Measurements from ENCODE around the gene CEP295NL. TPM values are rescaled to one million over a fixed set of nuclear protein-coding genes. Genes with fewer than 3 reads are reported as not detected.
"Not testable (repeated sequence)": the region's sequence is repeated elsewhere in the genome, so short reads cannot be mapped to it uniquely, and the experiment has no call there.

The CEP295NL gene
- total RNA-seq, 3 donors from 2014 or later (not counting 1 experiment from before 2014, with no cell fraction given), result 0.52 to 2.7 (median 2.1) TPM

GRCh38 chr17:78878871-78879527, 24.0 kb downstream of the CEP295NL start:
- Histone ChIP-seq H3K36me3 (ENCODE audit: control insufficient read depth, insufficient read depth, low read length) (no peaks in the 10 kb centered on the region), H3K4me1 (ENCODE audit: control insufficient read depth, insufficient read depth, low read length) (peaks cover 38% of the 10 kb centered on the region), H3K27me3 (ENCODE audit: control insufficient read depth, insufficient read depth, low read length) (no peaks in the 10 kb centered on the region), H3K4me3 (ENCODE audit: low read length) (no peak overlapping the region), H3K27ac (ENCODE audit: low read length) (peak overlapping the region; percentile 35), H3K9me3 (ENCODE audit: control insufficient read depth, insufficient read depth, low read length) (no peaks in the 10 kb centered on the region)
- ATAC-seq (no peak), DNase-seq (no peak)
- Mint-ChIP-seq H3K9me3 (no peaks in the 10 kb centered on the region), H3K4me1 (peaks cover 16 to 39% of the 10 kb centered on the region in 2 donors), H3K27ac (peak overlapping the region in 1 of 2 donors; percentile 44), H3K4me3 (peak overlapping the region; percentile 42), H3K36me3 (no peaks in the 10 kb centered on the region), H3K27me3 (ENCODE audit: low read depth in 2 of 2) (peaks cover 15 to 20% of the 10 kb centered on the region in 2 donors)
- intact Hi-C loops (cut with micrococcal nuclease), result no loop called here
- WGBS (ENCODE audit: insufficient coverage), result 89% methylated on average over 14 of the region's 14 CpGs
- TF ChIP-seq CTCF (IDR thresholded peaks at IDR 0.05), result no peak

DNA sequence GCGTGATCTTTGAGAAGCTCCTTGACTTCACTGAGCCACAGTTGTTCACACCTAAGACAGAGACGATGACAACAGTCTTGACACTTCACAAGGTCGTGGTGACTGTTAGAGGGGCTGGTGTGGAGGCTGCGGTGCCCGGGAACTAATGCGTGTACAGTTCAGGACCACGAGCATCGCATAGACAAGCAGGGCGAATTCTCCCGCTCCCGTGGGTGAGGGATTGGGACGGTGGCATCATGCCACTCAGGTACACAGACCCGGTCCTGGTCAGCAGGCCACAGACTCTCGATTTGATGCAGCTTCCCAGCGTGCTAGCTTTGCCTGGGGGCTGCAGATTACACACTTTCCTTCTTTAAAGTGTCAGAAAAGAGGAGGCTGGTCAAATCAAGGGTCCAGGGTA, 24.7 kb downstream of the CEP295NL start:
- Histone ChIP-seq H3K27ac (ENCODE audit: low read length) (no peak overlapping the region), H3K4me1 (ENCODE audit: control insufficient read depth, insufficient read depth, low read length) (peaks cover 31% of the 10 kb centered on the region), H3K27me3 (ENCODE audit: control insufficient read depth, insufficient read depth, low read length) (no peaks in the 10 kb centered on the region), H3K4me3 (ENCODE audit: low read length) (no peak overlapping the region), H3K36me3 (ENCODE audit: control insufficient read depth, insufficient read depth, low read length) (no peaks in the 10 kb centered on the region), H3K9me3 (ENCODE audit: control insufficient read depth, insufficient read depth, low read length) (no peaks in the 10 kb centered on the region)
- 80% methylated on average over 15 of the region's 15 CpGs for WGBS (ENCODE audit: insufficient coverage)
- intact Hi-C loops (cut with micrococcal nuclease), result no loop called here
- Mint-ChIP-seq H3K9me3 (no peaks in the 10 kb centered on the region), H3K27ac (no peak overlapping the region), H3K4me1 (peaks cover 16 to 33% of the 10 kb centered on the region in 2 donors), H3K27me3 (ENCODE audit: low read depth in 2 of 2) (peaks cover 15 to 20% of the 10 kb centered on the region in 2 donors), H3K4me3 (peak overlapping the region; percentile 10), H3K36me3 (no peaks in the 10 kb centered on the region)
- DNase-seq (no peak), ATAC-seq (no peak)
- no peak for TF ChIP-seq CTCF (IDR thresholded peaks at IDR 0.05)

- H3K36me3 ChIP-seq (ENCODE audit: control insufficient read depth, insufficient read depth, low read length); H3K27ac ChIP-seq (ENCODE audit: low read length); H3K4me3 Mint-ChIP-seq; H3K9me3 ChIP-seq (ENCODE audit: control insufficient read depth, insufficient read depth, low read length); H3K4me3 ChIP-seq (ENCODE audit: low read length); DNase-seq; intact Hi-C loops (cut with micrococcal nuclease); ATAC-seq; H3K27me3 ChIP-seq (ENCODE audit: control insufficient read depth, insufficient read depth, low read length); H3K27ac Mint-ChIP-seq; H3K36me3 Mint-ChIP-seq; H3K9me3 Mint-ChIP-seq: not testable (repeated sequence)
- 91% methylated on average over 8 of the region's 8 CpGs for WGBS (ENCODE audit: insufficient coverage)
- peaks cover 19% of the 10 kb centered on the region for H3K4me1 ChIP-seq (ENCODE audit: control insufficient read depth, insufficient read depth, low read length)
- H3K4me1 Mint-ChIP-seq, result peaks cover 6 to 24% of the 10 kb centered on the region in 2 donors
- peaks cover 15 to 20% of the 10 kb centered on the region in 2 donors for H3K27me3 Mint-ChIP-seq (ENCODE audit: low read depth in 2 of 2)
These were observed 26.0 kb downstream of the CEP295NL start for GRCh38 chr17:78876954-78877517.

DNA sequence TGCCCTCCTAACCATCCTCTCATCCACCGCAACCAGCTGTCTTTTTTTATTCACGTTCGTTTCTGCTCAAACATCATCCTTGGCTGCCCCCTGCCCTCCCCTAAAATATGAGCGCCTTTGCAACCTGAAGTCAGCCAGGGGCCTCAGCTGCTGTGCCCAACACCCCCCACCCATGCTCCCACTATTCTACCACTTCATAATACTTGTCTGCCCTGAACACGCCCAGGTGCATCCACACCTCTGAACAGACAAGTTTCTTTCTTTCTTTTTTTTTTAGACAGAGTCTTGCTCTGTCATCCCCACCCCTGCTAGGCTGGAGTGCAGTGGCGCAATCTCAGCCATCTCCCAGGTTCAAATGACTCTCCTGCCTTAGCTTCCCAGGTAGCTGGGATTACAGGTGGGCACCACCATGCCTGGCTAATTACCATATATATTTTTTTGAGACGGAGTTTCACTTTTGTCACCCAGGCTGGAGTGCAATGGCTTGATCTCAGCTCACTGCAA, 26.9 kb downstream of the CEP295NL start:
- intact Hi-C loops (cut with micrococcal nuclease), result no loop called here
- Histone ChIP-seq H3K9me3 (ENCODE audit: control insufficient read depth, insufficient read depth, low read length) (no peaks in the 10 kb centered on the region), H3K27me3 (ENCODE audit: control insufficient read depth, insufficient read depth, low read length) (no peaks in the 10 kb centered on the region), H3K4me3 (ENCODE audit: low read length) (no peak overlapping the region), H3K4me1 (ENCODE audit: control insufficient read depth, insufficient read depth, low read length) (peaks cover 19% of the 10 kb centered on the region), H3K27ac (ENCODE audit: low read length) (no peak overlapping the region), H3K36me3 (ENCODE audit: control insufficient read depth, insufficient read depth, low read length) (no peaks in the 10 kb centered on the region)
- WGBS (ENCODE audit: insufficient coverage), result 61% methylated on average over 7 of the region's 7 CpGs
- Mint-ChIP-seq H3K4me1 (peaks cover 6 to 24% of the 10 kb centered on the region in 2 donors), H3K27me3 (ENCODE audit: low read depth in 2 of 2) (peaks cover 15 to 20% of the 10 kb centered on the region in 2 donors), H3K27ac (no peak overlapping the region), H3K36me3 (no peaks in the 10 kb centered on the region), H3K4me3 (no peak overlapping the region), H3K9me3 (no peaks in the 10 kb centered on the region)
- no peak for TF ChIP-seq CTCF (IDR thresholded peaks at IDR 0.05)
- ATAC-seq (no peak), DNase-seq (no peak)
